Right lobe of liver (tissue), 6 donors: ENCODE results near the gene GPR87. TPM values are rescaled to one million over a fixed set of nuclear protein-coding genes. Genes with fewer than 3 reads are reported as not detected.

Experiments used
- ATAC-seq, 4 donors: fragments of 200-7000 bp; cut with Tn5 transposase; one replicate each; pipeline ENCODE4 v1.9.1; 2020; ENCODE audit warnings: mild to moderate bottlenecking in 4 of 4, moderate library complexity in 4 of 4
- DNase-seq, 3 donors: peaks; one replicate each; pipeline ENCODE4 v3.0.0-alpha.2; 2020
- H3K27ac ChIP-seq, 3 donors: fragments of 200-600 bp; one replicate each; pipeline ENCODE4 v1.8.0; 2022
- H3K27me3 ChIP-seq, 2 donors: fragments of 200-600 bp; one replicate each; pipeline ENCODE4 v1.8.0; 2022
- H3K36me3 ChIP-seq, 4 donors: fragments of 200-600 bp; sonication (generic) in 1 of 4; one replicate each; pipeline versions ENCODE4 v1.5.1 to v1.8.0; 2017 to 2022; ENCODE audit warnings: control low read depth in 1 of 4
- H3K4me1 ChIP-seq, 4 donors: fragments of 200-600 bp; sonication (generic) in 1 of 4; one replicate each; pipeline versions ENCODE4 v1.5.1 to v1.8.0; 2017 to 2022; ENCODE audit warnings: control low read depth in 1 of 4
- H3K4me3 ChIP-seq, 3 donors: fragments of 200-600 bp; one replicate each; pipeline ENCODE4 v1.8.0; 2022
- H3K9me3 ChIP-seq, 4 donors: fragments of 200-600 bp; sonication (generic) in 1 of 4; one replicate each; pipeline versions ENCODE4 v1.5.1 to v1.8.0; 2017 to 2022; ENCODE audit warnings: control low read depth in 1 of 4
- POLR2A ChIP-seq: fragments of 450-650 bp; IDR thresholded peaks from one replicate; pipeline ENCODE4 v1.6.1; 2017; ENCODE audit warnings: antibody characterized with exemption, mild to moderate bottlenecking
- WGBS: methylation state at CpG from one replicate; pipeline ENCODE4 v1.1.6; 2018; ENCODE audit warnings: low coverage, low lambda C conversion rate; ENCODE audit not compliant: insufficient coverage; ENCODE audit errors: missing lambda C conversion rate; 5-methylcytosine and 5-hydroxymethylcytosine counted together
- intact Hi-C, 2 donors: fragments of 100-400 bp; cut with DNase I; formaldehyde crosslinking; loops; one replicate each; pipeline versions ENCODE4 v1.11.2 to v1.14.1; 2022
- total RNA-seq, 6 experiments: library from RNA; depleted of rRNA in 2 of 6; stranded (reverse); fragments of >200 nt in 2 of 6; fragmentation: NEBNext Ultra II Directional in 3 of 6; extraction: Animal tissue kit (Norgen Biotek cat#: 25700) in 3 of 6; gene quantifications; one replicate each; pipeline versions ENCODE4 v1.1.0 to v1.2.4, GENCODE V29; 2016 to 2023
- TF ChIP-seq, protein P1 (sequence below), 4 donors: fragments of 200-600 bp in 3 of 4; fragments of 450-650 bp in 1 of 4; IDR thresholded peaks; one replicate each; pipeline versions ENCODE4 v1.5.1 to v1.8.0; 2016 to 2022; ENCODE audit warnings: antibody characterized with exemption in 4 of 4, mild to moderate bottlenecking in 2 of 4
- donor health status: DM: no; HTN: yes; CAD: no.
- donor health status: DM: no; HTN: no; CAD: no.
- donor health status: DM: no; HTN: no; CAD: no.
- donor health status: DM: no; HTN: yes; CAD: no.
- donor health status: DM: no; HTN: yes; CAD: no.

GPR87 gene
- total RNA-seq, 6 experiments from 2014 or later: not detected

DNA sequence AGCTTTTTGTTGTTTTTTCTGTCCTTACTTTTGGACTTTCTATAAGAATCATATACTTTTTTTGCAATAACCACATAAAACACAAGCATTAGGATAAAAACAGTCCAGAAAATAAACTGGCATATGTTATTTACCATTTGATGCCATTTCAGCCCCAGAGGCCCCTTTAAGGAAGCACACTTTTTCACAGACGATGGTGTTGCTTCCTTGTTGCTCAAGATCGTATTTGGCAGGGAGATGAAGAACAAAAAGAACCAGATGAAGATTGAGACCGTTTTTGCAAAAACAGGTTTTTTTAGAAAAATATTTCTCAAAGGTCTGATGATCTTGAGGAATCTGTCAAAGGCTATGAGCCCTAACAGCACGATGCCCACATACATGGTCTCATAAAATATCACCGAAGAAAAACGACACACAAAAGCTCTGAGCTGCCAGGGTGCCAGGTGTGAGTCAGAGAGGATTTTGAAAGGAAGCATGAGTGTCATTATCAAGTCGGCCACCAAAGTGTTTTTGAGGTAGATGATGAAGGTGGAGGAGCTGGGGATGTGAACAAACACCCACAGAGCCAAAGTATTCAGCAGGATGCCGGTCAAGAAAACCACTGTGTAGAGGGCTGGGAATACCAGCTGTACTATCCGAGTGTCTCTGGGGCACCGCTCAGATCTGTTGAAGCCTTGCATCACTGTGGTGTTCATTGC is 11.8 kb upstream of the GPR87 start:
- TF ChIP-seq, protein P1, sequence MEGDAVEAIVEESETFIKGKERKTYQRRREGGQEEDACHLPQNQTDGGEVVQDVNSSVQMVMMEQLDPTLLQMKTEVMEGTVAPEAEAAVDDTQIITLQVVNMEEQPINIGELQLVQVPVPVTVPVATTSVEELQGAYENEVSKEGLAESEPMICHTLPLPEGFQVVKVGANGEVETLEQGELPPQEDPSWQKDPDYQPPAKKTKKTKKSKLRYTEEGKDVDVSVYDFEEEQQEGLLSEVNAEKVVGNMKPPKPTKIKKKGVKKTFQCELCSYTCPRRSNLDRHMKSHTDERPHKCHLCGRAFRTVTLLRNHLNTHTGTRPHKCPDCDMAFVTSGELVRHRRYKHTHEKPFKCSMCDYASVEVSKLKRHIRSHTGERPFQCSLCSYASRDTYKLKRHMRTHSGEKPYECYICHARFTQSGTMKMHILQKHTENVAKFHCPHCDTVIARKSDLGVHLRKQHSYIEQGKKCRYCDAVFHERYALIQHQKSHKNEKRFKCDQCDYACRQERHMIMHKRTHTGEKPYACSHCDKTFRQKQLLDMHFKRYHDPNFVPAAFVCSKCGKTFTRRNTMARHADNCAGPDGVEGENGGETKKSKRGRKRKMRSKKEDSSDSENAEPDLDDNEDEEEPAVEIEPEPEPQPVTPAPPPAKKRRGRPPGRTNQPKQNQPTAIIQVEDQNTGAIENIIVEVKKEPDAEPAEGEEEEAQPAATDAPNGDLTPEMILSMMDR (IDR thresholded peaks at IDR 0.05): no peak
- no peak for TF ChIP-seq POLR2A
- DNase-seq: no peak
- Histone ChIP-seq H3K27ac (peak overlapping the region in 1 of 3 donors; percentile 10), H3K36me3 (no peaks in the 10 kb centered on the region), H3K4me1 (no peaks in the 10 kb centered on the region), H3K4me3 (peak overlapping the region in 2 of 3 donors; percentile 7 to 35), H3K27me3 (no peaks in the 10 kb centered on the region), H3K9me3 (no peaks in the 10 kb centered on the region)
- 40% methylated on average over 10 of the region's 10 CpGs for WGBS
- peak in 2 of 4 donors; percentile 36 to 39 for ATAC-seq
- intact Hi-C loops: no loop called here

DNA sequence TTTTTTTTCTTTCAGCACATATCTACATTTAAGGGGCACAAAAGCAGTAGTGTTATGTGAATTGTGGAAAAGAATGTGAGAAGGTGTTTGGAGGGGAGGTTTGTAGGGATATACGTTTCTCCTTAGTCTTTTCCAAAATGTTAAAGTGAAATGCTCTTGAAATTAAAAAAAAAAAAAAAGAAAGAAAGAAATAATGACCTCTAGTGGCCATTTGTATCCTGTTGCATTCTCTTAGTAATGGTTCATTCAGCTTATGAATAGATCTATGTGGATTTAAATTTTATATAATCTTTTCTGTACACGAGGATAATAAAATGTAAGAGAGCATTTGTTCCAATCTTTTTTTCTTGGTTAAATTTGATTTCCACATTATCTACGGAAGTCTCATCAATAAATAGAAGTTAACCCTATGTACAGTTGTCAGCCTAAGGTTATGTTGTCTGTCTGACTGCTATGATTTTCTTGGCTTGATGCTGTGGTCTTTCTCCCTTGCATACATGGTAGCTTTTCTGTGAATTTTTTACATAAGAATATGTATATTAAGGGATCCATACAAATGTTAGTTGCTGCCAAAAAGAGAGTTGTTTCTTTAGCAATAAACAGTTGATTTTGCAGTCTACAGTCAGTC is 11.1 kb upstream of the GPR87 start:
- Histone ChIP-seq H3K27ac (no peak overlapping the region), H3K36me3 (no peaks in the 10 kb centered on the region), H3K4me3 (peak overlapping the region in 2 of 3 donors; percentile 7 to 9), H3K4me1 (no peaks in the 10 kb centered on the region), H3K27me3 (no peaks in the 10 kb centered on the region), H3K9me3 (no peaks in the 10 kb centered on the region)
- DNase-seq (no peak), ATAC-seq (peak; percentile 38 to 54 (median 45))
- WGBS: 3% methylated on average over 3 of the region's 3 CpGs
- intact Hi-C loops: no loop called here
- no peak for TF ChIP-seq POLR2A
- TF ChIP-seq, protein P1 (IDR thresholded peaks at IDR 0.05): peak; percentile 31 to 70 (median 68)

DNA sequence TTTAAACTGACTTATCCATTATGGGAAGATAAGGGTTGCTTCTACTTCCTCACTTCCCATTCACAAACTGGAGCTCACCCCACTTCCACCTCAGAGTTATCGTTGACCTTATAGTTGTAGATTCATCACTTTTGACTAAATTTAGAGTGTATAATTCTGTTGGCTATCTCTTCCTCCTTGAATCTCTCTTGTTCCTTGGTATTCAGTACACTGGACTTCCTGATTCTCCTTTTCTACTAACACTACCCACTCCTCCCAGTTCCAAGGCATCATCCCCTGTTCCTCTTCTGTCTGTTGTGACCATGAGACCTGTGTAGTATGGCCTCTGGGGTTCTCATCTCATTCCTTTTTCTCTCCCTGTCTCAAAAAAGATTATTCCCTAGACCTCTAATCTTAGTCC is 5.9 kb upstream of the GPR87 start:
- H3K27ac ChIP-seq: no peak overlapping the region
- no peaks in the 10 kb centered on the region for H3K27me3 ChIP-seq
- H3K4me3 ChIP-seq: no peak overlapping the region
- intact Hi-C loops: no loop called here
- H3K9me3 ChIP-seq: no peaks in the 10 kb centered on the region
- 50% methylated on average over 1 of the region's 1 CpG for WGBS
- H3K4me1 ChIP-seq: no peaks in the 10 kb centered on the region
- TF ChIP-seq POLR2A: no peak
- TF ChIP-seq, protein P1 (IDR thresholded peaks at IDR 0.05): no peak
- no peak for DNase-seq
- no peaks in the 10 kb centered on the region for H3K36me3 ChIP-seq
- ATAC-seq: peak; percentile 26 to 60 (median 43)

DNA sequence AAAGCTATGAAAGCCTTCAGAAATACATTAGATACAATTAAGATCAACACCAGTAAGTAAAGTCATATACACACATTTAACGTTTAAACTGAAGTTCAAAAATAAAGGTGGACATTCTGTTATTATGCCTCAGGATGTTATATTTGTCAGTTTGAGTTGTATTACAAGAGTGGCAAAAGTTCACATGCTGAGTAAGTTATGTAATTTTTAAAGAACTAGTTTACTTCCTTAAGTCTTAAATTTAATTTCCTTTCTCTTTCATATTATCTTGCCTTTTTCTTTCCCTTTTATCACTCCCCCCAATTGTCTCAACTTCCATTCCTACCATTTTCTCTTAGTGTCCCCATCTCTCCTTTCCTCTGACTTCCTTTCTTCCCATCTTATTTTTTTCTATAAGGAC is 4.9 kb upstream of the GPR87 start:
- no peak for ATAC-seq
- 48% methylated on average over 1 of the region's 1 CpG for WGBS

More for the DNA sequence above, 4.9 kb upstream of the GPR87 start:
- Histone ChIP-seq H3K9me3 (no peaks in the 10 kb centered on the region), H3K4me3 (no peak overlapping the region), H3K4me1 (no peaks in the 10 kb centered on the region), H3K27me3 (no peaks in the 10 kb centered on the region), H3K36me3 (no peaks in the 10 kb centered on the region), H3K27ac (no peak overlapping the region)
- intact Hi-C loops: no loop called here
- no peak for TF ChIP-seq POLR2A
- TF ChIP-seq, protein P1 (IDR thresholded peaks at IDR 0.05): no peak
- DNase-seq: no peak
